SK-N-SH treated with all-trans-retinoic acid at 6 μM for 48 hours (cell line): ENCODE measurements around the gene FAN1.

Experiments used
- CREB5 ChIP-seq: fragments of 250-450 bp; sonication (Bioruptor Pico); IDR thresholded peaks from 2 replicates; pipeline ENCODE4 v1.5.1; 2020; ENCODE audit warnings: low read depth, mild to moderate bottlenecking, moderate library complexity
- CSDC2 ChIP-seq: fragments of 250-450 bp; sonication (Bioruptor Pico); IDR thresholded peaks from 2 replicates; pipeline ENCODE4 v1.5.0; 2020; ENCODE audit warnings: mild to moderate bottlenecking, moderate library complexity
- ISL1 ChIP-seq: fragments of 250-450 bp; sonication (Bioruptor Pico); IDR thresholded peaks from 2 replicates; pipeline ENCODE4 v2.1.2; 2022; ENCODE audit warnings: mild to moderate bottlenecking, moderate library complexity
- PPARA ChIP-seq: fragments of 250-450 bp; sonication (Bioruptor Pico); IDR thresholded peaks from 2 replicates; pipeline ENCODE4 v1.5.0; 2020; ENCODE audit warnings: mild to moderate bottlenecking, borderline replicate concordance
- TCF4 ChIP-seq: fragments of 250-450 bp; sonication (Bioruptor Pico); IDR thresholded peaks from 2 replicates; pipeline ENCODE4 v1.8.0; 2021; ENCODE audit warnings: mild to moderate bottlenecking, moderate library complexity, borderline replicate concordance
- TOX ChIP-seq: fragments of 250-450 bp; sonication (Bioruptor Pico); IDR thresholded peaks from 2 replicates; pipeline ENCODE4 v1.8.0; 2021; ENCODE audit warnings: mild to moderate bottlenecking, moderate library complexity, borderline replicate concordance
- ZFP3 ChIP-seq: fragments of 250-450 bp; sonication (Bioruptor Pico); IDR thresholded peaks from 2 replicates; pipeline ENCODE4 v1.5.0; 2020; ENCODE audit warnings: mild to moderate bottlenecking, moderate library complexity
- ZFP30 ChIP-seq: fragments of 450-650 bp; formaldehyde crosslinking; IDR thresholded peaks from 2 replicates; pipeline ENCODE4 v1.5.0; 2022; ENCODE audit warnings: mild to moderate bottlenecking, moderate library complexity
- ZNF8 ChIP-seq: fragments of 450-650 bp; formaldehyde crosslinking; IDR thresholded peaks from 2 replicates; pipeline ENCODE4 v1.5.0; 2020; ENCODE audit warnings: mild to moderate bottlenecking, moderate library complexity
- TF ChIP-seq, protein P1 (sequence below): fragments of 250-450 bp; sonication (Bioruptor Pico); IDR thresholded peaks from 2 replicates; pipeline ENCODE4 v1.8.0; 2020; ENCODE audit warnings: mild to moderate bottlenecking, moderate library complexity, borderline replicate concordance

DNA sequence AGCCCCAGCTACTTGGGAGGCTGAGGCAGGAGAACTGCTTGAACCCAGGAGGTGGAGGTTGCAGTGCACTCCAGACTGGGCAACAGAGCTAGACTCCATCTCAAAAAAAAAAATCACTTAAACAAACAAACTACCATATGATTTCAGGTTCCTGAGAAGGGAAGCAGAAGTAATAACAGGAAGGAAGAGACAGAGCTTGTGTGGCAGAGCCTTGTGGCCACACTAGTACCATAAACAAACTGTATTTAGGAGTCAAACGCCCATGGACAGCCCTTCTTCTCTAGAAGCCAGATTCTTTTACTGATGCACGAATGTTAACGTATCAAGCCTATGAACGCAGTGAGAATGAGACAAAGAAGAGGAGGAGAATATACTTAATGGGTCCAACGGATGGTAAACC lies 75.7 kb downstream of the FAN1 start:
- TF ChIP-seq TCF4 (CRISPR knock-in tag) (no peak), ZNF8 (no peak), ISL1 (no peak), CREB5 (CRISPR knock-in tag) (no peak), TOX (CRISPR knock-in tag) (no peak), ZFP30 (CRISPR knock-in tag) (no peak), ZFP3 (CRISPR knock-in tag) (no peak), PPARA (no peak), CSDC2 (CRISPR knock-in tag) (no peak)
- TF ChIP-seq, protein P1, sequence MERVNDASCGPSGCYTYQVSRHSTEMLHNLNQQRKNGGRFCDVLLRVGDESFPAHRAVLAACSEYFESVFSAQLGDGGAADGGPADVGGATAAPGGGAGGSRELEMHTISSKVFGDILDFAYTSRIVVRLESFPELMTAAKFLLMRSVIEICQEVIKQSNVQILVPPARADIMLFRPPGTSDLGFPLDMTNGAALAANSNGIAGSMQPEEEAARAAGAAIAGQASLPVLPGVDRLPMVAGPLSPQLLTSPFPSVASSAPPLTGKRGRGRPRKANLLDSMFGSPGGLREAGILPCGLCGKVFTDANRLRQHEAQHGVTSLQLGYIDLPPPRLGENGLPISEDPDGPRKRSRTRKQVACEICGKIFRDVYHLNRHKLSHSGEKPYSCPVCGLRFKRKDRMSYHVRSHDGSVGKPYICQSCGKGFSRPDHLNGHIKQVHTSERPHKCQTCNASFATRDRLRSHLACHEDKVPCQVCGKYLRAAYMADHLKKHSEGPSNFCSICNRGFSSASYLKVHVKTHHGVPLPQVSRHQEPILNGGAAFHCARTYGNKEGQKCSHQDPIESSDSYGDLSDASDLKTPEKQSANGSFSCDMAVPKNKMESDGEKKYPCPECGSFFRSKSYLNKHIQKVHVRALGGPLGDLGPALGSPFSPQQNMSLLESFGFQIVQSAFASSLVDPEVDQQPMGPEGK (CRISPR knock-in tag) = no peak
